Activated CD4-positive, alpha-beta T cell treated with anti-CD3 and anti-CD28 coated beads for 24 hours (primary cell): ENCODE results near the gene HIGD1C.
A peak's percentile ranks its signal among the peaks of the same experiment; 100 is the strongest.
"Not testable (repeated sequence)": the region's sequence is repeated elsewhere in the genome, so short reads cannot be mapped to it uniquely, and the experiment has no call there.

Experiments
- DNase-seq, 2 donors: peaks; one replicate each; pipeline ENCODE4 v3.0.0-alpha.2; 2020; ENCODE audit warnings: low read depth in 2 of 2

The HIGD1C gene

DNA sequence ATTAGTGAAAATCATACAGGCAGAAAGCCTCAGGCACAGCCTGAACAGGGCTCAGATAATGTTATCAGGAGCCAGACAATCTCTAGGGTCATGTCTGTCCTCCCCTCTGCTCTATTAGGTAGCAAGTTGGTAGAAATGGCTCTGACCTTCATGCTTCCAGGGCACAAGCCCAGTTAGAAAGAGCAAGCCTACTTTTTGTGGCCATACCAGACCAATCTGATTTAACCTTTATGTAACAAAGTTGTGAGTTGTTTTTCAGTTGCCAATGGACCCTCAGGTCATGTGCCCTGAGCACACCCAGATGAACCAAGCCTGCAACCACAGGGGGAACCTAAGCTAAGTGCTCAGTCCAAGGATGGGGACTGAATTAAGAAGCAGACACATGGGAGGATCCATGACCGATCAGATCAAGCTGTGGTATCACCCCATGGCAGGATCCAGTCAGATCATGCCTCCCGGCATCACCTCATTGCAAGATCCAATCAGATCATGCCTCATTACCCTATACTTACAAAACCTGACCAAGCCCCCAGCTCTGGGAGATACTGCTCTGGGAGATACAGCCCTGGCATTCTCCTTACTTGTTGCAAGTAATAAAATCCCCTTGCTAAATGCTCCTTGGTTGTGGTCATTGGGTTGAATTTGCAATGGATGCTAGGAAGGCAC is 18.8 kb upstream of the HIGD1C start:
- DNase-seq, result no peak

DNA sequence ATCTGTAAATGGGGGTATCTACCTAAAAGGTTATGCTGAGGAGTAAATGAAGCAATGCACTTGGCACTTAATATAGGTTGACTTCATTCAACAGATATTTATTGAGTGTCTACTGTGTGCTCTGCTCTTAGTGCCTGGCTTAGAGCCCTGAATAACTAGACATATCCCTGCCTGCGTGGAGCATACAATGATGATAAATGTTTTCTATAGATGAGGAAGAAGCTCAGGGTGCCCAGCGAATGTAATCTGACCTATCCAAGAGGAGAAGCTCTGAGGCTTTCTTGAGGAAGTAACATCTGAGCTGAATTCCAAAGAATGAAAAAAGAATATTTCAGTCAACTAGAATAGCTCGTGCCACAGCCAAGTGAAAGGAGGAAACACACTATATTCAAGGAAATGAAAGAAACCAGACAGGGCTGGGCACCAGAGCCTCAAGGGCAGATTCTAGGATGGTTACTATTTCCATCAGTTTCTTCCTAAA is 17.9 kb upstream of the HIGD1C start:
- no peak for DNase-seq

DNA sequence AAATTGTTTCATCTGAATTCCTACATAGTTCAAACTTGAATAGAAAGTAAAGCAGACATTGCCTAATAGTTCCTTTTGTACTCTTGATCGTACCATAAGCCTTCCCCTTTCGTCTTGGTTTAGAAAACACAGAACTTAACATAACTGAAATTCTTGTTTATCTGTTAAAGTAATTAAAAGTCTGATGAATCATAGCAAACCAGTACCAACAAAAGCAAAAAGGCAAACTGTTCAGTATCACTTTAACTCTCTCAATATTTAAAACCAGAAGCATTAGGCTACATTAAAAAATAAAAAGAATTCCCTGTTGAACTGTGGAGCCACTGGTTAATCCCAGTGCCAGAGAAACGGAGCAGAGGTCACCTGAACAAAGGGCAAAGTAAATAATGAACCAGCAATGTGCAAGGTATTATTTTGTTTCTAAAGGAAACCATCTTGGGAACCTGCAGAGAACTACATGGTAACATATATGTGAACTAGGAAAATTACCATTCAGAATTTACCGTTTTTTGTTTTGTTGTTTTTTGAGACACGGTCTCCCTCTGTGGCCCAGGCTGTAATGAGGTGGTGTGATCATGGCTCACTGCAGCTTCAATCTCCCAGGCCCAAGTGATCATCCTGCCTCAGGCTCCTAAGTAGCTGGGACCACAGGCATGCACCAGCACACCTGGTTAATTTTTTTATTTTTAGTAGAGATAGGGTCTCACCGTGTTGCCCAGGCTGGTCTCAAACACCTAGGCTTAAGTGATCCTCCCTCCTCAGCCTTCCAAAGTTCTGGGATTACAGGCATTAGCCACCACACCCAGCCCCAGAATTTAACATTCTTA is 17.1 kb upstream of the HIGD1C start:
- no peak for DNase-seq

DNA sequence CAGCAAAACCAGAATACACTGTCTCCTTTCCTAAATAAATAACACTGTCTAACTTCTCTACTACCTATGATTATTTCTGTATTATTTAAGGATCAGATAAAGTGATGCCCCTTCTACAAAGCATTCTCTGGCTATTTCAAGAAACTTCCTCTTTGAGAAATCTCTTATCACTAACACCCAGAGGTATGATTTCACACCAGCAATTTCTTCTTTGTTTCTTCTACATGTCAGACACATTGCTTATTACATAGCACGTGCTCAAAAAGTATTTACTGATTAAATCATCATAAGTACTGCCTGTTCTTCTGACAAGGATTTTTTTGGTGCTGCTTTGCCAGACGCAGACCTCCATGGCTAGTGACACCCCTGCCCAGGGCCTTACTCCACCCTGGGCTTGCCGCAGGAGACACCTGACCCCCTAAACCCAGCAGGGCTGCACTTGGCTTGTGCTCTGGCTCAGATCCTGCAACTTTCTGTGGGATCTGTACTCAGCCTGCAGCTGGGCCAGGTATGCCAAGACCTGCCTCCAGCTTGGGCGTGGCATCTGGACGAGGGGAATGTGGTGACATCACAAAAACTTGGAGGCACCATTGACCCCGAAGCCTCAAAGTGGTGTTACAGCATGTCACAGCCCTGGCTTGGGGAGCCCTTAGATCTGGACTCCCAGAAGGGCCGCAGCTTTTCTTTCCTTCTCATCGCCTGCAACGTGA is 15.4 kb upstream of the HIGD1C start:
- no peak for DNase-seq

DNA sequence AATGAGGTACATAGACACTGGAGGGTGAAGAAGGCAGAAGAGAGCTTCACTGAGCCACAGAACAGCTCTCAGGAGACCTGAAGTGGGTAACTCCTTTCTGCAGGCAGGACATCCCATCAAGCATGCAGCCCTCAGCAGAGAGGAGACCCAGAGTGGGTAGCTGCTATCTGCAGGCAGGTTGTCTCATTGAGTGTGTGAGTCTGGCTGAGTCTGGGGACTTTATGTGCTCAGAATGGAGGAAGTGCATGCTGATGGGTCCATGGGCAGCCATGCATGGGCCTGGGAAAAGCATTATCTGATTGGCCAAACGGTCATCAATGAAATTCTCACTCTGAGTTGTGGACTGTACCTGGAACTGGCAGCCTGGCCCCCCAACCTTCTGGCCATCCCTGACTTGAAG is 14.7 kb upstream of the HIGD1C start:
- DNase-seq, result no peak

DNA sequence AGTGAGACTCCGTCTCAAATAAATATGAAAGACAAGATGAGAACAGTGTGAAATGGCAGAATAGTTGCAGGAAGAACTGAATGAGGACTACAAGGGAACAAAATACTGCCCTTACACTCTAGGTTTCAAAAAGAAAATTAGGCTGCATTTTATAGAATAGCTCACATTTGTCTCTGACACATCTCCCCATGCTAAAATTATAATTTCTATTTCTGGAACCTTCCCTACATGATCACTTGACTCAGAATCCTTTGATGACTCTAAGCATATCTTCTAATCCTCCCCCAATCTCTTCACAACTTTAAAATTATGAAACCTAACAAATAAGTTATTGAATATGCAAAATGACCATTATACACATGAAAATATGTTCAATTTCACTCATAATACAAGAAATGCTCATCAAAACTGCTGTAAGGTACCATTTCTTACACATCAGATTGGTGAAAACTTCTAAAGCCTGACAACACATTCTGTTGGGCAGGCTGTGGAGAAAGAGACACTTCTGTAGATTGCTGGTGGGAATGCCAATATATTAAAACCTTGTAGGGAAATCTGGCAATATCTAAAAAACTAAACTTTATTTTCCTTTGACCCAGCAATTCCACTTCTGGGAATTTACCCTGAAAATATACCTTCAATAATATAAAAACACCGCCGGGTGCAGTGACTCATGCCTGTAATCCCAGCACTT is 4.3 kb upstream of the HIGD1C start:
- no peak for DNase-seq

DNA sequence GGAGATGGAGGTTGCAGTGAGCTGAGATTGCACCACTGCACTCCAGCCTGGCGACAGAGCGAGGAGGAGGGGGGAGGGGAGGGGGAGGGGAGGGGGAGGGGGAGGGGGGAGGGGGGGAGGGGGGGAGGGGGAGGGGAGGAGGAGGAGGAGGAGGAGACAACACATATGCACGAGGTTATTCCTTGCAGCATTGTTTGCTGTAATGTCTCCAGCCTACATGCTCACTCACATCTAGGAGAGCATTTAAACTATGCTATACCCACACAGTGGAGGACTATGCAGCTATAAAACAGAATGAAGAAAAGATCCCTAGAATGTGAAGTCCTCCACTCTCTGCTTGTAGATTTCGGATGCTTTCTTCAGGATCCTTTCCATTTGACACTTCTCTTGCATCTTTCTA is 3.5 kb upstream of the HIGD1C start:
- no peak for DNase-seq

DNA sequence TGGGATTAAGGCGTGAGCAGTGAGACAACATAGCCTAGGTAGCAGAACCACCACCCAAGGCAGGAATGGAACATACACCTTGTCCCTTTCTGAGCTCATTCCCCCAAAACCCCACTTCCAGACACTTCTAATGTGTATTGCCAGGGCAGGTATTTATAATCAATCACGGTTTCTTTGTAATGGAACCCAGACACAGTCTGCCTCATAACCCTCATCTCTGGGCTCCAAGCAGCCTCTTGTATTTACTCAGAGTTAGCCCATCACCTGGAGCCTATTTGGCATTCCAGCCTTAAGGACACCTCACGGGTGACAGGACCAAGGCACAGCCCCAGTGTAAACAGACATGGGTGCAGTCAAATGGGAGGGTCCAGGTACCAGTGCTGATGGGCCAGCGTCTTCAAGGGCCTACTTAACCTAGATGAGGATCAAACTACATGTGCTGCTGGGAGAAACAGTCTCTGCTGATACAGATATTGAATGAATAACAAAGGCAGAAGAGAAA is 2.5 kb upstream of the HIGD1C start:
- no peak for DNase-seq

DNA sequence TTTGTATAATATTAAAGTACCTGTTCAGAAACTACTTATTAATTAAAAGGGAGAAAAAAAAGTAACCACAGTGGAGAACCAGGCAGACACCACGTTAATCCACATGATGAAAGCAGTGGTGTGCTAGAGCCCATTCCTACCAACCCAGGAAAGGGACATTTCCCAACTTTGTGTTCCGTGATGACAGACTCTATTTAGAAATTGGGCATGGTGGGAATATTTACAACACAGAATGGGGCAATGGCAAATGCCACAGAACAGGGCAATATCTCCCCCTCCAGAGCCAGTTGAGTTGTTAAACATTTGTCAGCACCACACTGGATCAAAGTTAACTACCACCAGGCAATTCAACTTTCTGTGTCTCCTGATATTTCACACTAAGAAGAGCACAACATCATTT is 1.2 kb upstream of the HIGD1C start:
- DNase-seq, result no peak

DNA sequence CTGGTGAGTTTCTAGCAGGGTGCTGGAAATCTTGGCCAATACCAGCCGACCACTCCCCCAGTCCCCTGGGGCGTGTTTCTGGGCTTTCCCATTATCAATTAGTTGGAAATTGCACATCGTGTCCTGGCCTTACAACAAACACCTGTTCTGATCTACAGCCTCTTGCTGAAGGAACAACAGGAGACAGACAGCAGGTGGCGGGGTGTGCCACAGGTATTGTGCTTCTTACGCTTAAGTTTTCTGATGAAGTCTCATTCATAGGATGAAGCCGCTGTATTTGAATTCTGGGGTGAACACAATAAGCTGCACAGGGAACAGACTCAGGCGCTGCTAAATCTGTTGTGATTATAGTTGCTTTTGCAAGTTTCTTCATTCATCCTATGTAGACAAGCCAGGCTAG is 703 bp downstream of the HIGD1C start:
- DNase-seq, result no peak

DNA sequence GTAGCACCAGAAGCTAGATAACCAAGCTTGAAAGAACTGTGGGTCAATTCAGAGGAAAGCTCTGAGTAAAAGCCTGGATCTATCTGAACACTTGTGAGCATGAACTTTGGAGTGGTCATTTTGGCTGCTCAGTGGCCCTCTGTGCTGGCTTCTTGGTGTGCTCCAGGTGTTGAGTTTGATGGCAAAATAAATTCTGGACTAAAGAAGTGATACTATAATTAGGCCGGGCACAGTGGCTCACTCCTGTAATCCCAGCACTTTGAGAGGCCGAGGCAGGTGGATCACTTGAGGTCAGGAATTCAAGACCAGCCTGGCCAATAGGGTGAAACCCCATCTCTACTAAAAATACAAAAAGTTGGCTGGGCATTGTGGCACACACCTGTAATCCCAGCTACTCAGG is 2.4 kb downstream of the HIGD1C start:
- DNase-seq, result not testable (repeated sequence)

DNA sequence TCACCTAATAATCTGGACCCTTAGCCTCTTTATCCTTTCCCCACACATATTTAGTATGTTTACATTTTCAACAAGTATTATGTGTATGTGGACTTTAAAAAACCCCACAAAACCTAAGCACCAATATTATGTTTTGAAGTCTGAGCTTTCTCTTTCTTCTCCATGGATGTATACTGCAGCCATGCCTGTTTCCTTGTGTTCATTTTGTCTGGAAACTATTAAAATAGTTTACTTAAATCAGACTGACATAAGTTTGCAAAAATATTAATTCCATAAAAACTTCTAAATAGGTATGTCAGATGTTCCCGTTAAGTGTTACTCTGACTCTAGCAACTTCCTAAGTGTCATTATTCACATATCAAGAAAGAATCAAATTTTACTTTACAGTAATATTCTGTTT is 2.9 kb downstream of the HIGD1C start:
- DNase-seq, result no peak

DNA sequence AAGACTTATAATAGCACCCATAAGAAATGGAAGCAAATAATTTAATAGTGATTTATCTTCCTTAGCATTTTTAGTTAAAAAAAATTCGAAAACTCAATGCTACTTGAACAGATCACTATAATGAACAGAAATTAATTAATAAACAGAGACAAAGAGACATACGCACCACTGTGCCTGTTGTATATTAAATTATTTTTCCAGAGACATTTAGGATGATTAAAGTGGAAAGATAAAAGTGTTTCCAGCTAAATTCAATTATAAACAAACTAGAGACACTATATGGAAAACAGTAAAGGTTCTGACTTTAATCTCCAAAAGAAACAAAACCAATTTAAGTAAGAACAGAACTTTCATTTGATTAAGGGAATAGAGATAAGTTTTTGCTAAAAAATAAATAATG is 3.4 kb downstream of the HIGD1C start:
- DNase-seq, result no peak

DNA sequence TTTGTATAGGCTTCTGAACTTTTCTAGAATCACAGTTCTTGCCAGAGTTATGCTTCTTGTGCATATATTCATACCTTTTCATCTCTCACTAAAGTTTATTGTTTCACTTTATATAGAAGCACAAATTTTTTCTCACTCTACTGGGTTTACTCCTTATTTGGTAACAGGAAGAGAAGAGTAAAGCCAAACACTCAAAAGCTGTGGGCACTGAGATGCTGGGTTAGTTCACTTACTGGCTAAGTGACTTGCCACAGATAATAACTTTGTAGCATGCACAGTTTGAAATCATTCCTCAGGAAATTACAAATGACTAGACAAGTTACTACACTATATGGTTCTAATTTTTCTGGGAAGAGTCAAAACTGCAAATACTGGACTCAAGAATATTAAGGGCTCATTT is 7.8 kb downstream of the HIGD1C start:
- DNase-seq, result no peak

DNA sequence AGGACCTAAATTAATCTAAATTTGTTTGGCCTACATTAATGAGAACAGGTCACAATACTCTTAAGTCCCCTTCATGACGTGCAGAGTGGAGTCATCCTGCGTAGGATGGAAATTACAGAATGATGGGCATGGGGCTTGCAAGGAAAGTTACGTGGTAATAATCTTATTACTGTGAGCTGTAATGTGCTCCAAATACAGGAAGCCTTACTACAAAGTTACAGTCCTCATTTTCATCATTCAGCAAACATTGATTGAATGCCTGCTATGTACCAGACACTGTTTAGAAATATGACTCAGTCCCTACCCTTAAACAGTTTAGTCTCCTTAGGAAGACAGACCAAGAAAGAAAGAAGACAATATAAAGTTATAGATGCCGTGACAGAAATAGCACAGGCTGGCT is 9.4 kb downstream of the HIGD1C start:
- no peak for DNase-seq

DNA sequence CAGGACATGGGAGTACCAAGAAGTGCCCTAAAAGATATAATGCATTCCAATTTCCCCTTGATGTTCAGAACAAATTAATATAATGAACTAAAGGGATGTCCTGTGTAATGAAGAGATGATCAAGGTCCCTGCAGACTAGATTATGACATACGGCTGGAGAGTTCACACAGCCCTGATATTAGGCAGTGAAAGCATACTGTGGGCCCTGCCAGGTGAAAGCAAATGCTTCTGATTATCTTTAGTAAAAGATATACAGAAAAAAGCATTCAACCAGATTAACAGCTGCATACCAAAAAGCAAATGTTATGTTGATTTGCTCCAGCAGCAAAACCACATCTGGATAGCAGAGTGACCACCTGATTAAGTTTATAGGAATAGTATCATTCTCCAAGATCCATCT is 12.1 kb downstream of the HIGD1C start:
- no peak for DNase-seq

DNA sequence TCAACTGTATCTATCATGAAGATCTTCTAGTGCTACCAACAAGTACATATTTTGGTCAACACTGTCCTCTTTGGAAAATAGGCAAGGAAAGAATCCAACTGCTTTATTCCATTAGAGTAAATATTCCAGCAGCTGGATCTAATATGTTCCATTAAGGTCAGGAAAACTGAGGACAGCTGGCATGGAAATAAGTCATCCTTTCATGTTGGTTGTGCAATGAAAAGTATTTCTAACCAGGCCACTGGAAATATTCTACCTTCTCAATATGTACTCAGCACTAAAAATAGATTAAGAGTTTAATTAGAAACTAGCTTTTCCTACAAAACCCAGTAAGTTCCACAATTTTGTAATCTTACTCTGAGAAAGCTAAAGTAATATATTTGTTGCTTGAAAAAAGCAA is 19.6 kb downstream of the HIGD1C start:
- DNase-seq, result no peak

DNA sequence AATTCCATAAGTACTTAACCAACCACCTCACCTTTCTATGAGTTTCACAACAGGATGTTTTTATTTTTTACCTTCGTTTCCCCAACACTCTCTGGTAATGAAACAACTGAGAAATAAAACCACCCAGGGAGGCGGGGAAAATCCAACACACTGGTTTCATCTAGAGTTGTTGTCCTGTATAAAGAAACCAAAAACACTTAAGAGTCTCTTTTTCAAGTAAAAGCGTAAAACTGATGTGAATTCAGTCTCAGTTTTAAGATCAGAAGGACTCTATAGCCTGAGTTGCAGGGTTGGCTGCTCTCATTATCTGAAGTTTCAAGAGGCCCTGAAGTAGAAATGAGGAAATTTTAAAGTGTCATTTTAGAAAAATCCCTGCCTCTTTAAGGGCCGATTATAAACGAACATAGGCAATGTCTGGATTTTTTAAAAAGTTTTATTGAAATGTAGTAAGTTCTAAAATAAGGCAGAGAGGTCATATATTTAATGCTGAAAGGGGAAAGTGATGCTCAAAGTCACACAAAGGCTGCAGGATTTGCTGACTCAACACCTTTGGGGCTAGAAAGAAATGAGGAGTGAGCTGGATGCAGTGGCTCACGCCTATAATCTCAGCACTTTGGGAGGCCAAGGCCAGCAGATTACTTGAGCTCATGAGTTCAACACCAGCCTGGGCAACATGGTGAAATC is 27.2 kb downstream of the HIGD1C start:
- DNase-seq, result peak; percentile 17

DNA sequence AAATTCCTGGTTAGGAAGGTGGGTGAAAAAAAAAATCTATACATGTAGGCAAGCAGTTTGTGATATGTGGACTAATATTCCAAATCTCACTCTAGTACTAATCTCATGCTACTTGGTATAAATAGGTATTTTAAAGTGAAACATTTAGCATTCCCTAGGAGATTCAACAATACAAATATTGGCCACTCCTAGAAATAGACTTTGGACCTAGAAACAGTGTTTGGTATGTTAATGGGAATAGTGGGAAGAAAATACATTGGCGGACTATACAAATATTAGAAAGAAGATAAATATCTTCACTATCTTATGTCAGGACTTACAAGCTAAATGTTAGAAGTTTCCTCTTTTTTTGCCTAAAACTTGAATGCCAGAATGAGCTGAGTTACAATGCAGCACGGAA is 28.2 kb downstream of the HIGD1C start:
- DNase-seq, result no peak

DNA sequence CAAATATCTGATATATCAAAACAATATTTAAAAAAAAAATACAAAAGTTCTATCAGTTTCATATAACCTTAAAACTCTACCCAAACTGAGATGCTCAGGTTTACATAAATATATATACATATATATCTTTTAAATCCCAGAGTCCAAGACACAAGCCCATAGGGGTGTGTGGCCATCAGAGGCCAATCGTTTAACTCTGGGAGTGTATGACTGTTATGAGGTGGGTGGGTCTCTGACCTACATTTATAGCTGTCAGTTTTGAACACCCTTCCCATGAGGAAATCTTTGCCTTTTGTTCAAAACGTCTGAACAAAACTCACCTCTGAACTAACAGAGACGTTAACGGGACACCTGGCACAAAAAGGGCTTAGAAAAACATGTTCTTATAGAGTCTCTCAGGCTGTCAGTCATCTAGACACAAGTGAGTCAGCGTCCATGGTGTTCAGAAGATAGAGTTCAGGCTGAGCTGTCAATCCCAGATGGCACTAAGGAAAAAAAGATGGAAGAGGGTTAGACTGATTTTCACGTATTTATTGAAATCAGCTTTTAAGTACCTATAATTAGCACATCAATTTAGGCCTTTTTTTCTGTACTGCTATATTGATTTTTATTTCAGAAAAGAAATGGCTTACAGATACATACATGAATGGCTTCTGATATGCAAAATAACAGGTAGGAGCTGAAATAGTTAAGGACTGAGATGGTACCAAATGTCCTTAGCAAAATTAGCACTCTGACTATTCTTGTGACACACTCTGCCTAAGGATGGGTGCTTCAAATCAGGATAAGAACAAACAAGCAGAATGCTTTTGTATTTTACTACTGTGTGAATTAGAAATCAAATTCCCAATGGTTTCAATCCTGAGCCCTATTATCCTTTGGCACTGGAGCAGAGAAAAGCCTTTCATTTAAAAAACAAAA is 29.2 kb downstream of the HIGD1C start:
- DNase-seq, result no peak
